OCI-LY7 (cell line): ENCODE measurements around the gene CCNG2. TPM values are rescaled to one million over a fixed set of nuclear protein-coding genes. Genes with fewer than 3 reads are reported as not detected.

Experiments used
- BruUV-seq: library from RNA; stranded (reverse); fragments of 400-500 nt; replicated peaks from 2 replicates; lab custom pipeline; 2021; lab: Mats Ljungman, UMichigan
- CTCF ChIA-PET: fragments of 300-600 bp; sonication (Branson Sonifier 250); formaldehyde crosslinking; loops from one replicate; lab custom pipeline; 2022; ENCODE audit warnings: antibody characterized with exemption; ENCODE audit not compliant: unreplicated experiment; lab: Charles Lee
- POLR2A ChIA-PET: fragments of 300-600 bp; sonication (Branson Sonifier 250); formaldehyde crosslinking; loops from one replicate; lab custom pipeline; 2022; ENCODE audit warnings: antibody characterized with exemption; lab: Charles Lee
- DNase-seq: peaks from one replicate; pipeline ENCODE4 v3.0.0-alpha.2; 2015; ENCODE audit warnings: low spot score
- H2AFZ ChIP-seq: fragments of 200-600 bp; sonication (generic), shearing (Covaris generic); 2 replicates; pipeline ENCODE4 v1.6.1; 2014; ENCODE audit warnings: mild to moderate bottlenecking, antibody characterized with exemption, low read length, moderate library complexity
- H3K27ac ChIP-seq: fragments of 200-600 bp; sonication (generic); 2 replicates; pipeline ENCODE4 v1.5.1; 2014; ENCODE audit warnings: mixed run types, low read depth, mild to moderate bottlenecking, moderate library complexity, low read length, inconsistent platforms; ENCODE audit not compliant: poor library complexity, severe bottlenecking
- H3K36me3 ChIP-seq: fragments of 200-600 bp; sonication (generic); 2 replicates; pipeline ENCODE4 v1.6.1; 2014; ENCODE audit warnings: mild to moderate bottlenecking, antibody characterized with exemption, low read length, moderate library complexity, mixed read lengths; ENCODE audit not compliant: insufficient read depth
- H3K4me1 ChIP-seq: fragments of 200-600 bp; sonication (generic); 2 replicates; pipeline ENCODE4 v1.5.1; 2014; ENCODE audit warnings: mild to moderate bottlenecking, low read length; ENCODE audit not compliant: insufficient read depth, poor library complexity, severe bottlenecking
- H3K4me2 ChIP-seq: fragments of 200-600 bp; sonication (generic); 2 replicates; pipeline ENCODE4 v1.6.1; 2014; ENCODE audit warnings: mild to moderate bottlenecking, low read length
- H3K4me3 ChIP-seq: fragments of 200-600 bp; sonication (generic); 2 replicates; pipeline ENCODE4 v1.5.1; 2014; ENCODE audit warnings: mild to moderate bottlenecking, low read depth, low read length; ENCODE audit not compliant: poor library complexity, severe bottlenecking
- H3K79me2 ChIP-seq: fragments of 200-600 bp; sonication (generic); 2 replicates; pipeline ENCODE4 v1.6.1; 2016; ENCODE audit warnings: low read depth, mild to moderate bottlenecking, low read length, moderate library complexity, mixed read lengths; ENCODE audit not compliant: insufficient read depth
- H3K9me2 ChIP-seq: fragments of 200-600 bp; sonication (generic); 2 replicates; pipeline ENCODE4 v1.6.1; 2016; ENCODE audit warnings: mild to moderate bottlenecking, low read length, mixed read lengths; ENCODE audit not compliant: insufficient read depth
- H3K9me3 ChIP-seq: fragments of 200-600 bp; sonication (generic); 2 replicates; pipeline ENCODE4 v1.6.1; 2014; ENCODE audit warnings: mild to moderate bottlenecking, mixed run types, low read length, mixed read lengths
- H4K20me1 ChIP-seq: fragments of 200-600 bp; sonication (generic); 2 replicates; pipeline ENCODE4 v1.6.1; 2014; ENCODE audit warnings: mild to moderate bottlenecking, antibody characterized with exemption, low read length, moderate library complexity, mixed read lengths; ENCODE audit not compliant: insufficient read depth
- EZH2phosphoT487 ChIP-seq: fragments of 200-600 bp; sonication (generic); IDR thresholded peaks from 2 replicates; pipeline ENCODE4 v1.6.1; 2018; ENCODE audit warnings: low read depth, borderline replicate concordance, mild to moderate bottlenecking, mixed run types, antibody characterized with exemption, low read length, moderate library complexity, mixed read lengths
- intact Hi-C: fragments of 100-400 bp; cut with micrococcal nuclease; formaldehyde crosslinking; loops from one replicate; pipeline ENCODE4 v1.10.0; 2022; ENCODE audit not compliant: unreplicated experiment
- total RNA-seq, 2 experiments: library from RNA; depleted of rRNA in 1 of 2; stranded (reverse); fragments of >200 nt in 1 of 2; shearing (Covaris generic) in 1 of 2; gene quantifications; 2 replicates each; pipeline ENCODE4 v1.2.3, GENCODE V29; 2014 to 2022
- TF ChIP-seq, protein P1 (sequence below): fragments of 200-600 bp; sonication (generic); conservative IDR thresholded peaks from 2 replicates; pipeline ENCODE4 v1.5.1; 2014; ENCODE audit warnings: mild to moderate bottlenecking, antibody characterized with exemption, low read length, moderate library complexity, mixed read lengths

CCNG2 gene
- total RNA-seq, 2 experiments from 2014 or later: 16.6 to 87.4 TPM

GRCh38 chr4:77184974-77185373 is 28.0 kb downstream of the CCNG2 start:
- intact Hi-C loops: no loop called here

GRCh38 chr4:77185686-77186085 is 28.7 kb downstream of the CCNG2 start:
- Histone ChIP-seq H3K4me1 (no peaks in the 10 kb centered on the region), H3K27ac (no peak overlapping the region), H3K36me3 (no peaks in the 10 kb centered on the region), H3K9me2 (no peaks in the 10 kb centered on the region), H3K4me2 (no peak overlapping the region), H4K20me1 (no peaks in the 10 kb centered on the region), H3K79me2 (no peaks in the 10 kb centered on the region), H2AFZ (no peak overlapping the region), H3K9me3 (no peaks in the 10 kb centered on the region), H3K4me3 (no peak overlapping the region)
- no TSS peak for BruUV-seq
- intact Hi-C loops: no loop called here
- no peak for DNase-seq
- ChIA-PET POLR2A (interaction anchor here (0.6 to 1.4 kb wide), 5 partner anchors 8 to 413 kb away, joined by 3 to 6 read pairs (median 3); no protein-coding TSS in a partner anchor), CTCF (no interaction called here)
- no peak for TF ChIP-seq EZH2phosphoT487
- TF ChIP-seq, protein P1, sequence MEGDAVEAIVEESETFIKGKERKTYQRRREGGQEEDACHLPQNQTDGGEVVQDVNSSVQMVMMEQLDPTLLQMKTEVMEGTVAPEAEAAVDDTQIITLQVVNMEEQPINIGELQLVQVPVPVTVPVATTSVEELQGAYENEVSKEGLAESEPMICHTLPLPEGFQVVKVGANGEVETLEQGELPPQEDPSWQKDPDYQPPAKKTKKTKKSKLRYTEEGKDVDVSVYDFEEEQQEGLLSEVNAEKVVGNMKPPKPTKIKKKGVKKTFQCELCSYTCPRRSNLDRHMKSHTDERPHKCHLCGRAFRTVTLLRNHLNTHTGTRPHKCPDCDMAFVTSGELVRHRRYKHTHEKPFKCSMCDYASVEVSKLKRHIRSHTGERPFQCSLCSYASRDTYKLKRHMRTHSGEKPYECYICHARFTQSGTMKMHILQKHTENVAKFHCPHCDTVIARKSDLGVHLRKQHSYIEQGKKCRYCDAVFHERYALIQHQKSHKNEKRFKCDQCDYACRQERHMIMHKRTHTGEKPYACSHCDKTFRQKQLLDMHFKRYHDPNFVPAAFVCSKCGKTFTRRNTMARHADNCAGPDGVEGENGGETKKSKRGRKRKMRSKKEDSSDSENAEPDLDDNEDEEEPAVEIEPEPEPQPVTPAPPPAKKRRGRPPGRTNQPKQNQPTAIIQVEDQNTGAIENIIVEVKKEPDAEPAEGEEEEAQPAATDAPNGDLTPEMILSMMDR: no peak

More at GRCh38 chr4:77184974-77185373, 28.0 kb downstream of the CCNG2 start:
- no peaks in the 10 kb centered on the region for H3K9me2 ChIP-seq
- BruUV-seq: no TSS peak
- no peak overlapping the region for H3K27ac ChIP-seq
- ChIA-PET POLR2A (interaction anchor here (0.8 to 1.4 kb wide), 3 partner anchors 9 to 197 kb away, joined by 3 to 6 read pairs (median 3); no protein-coding TSS in a partner anchor), CTCF (interaction anchor here (1.0 kb wide), 1 partner anchor 18 kb away, joined by 4 read pairs; no protein-coding TSS in a partner anchor)
- no peak overlapping the region for H3K4me3 ChIP-seq
- no peaks in the 10 kb centered on the region for H4K20me1 ChIP-seq
- no peaks in the 10 kb centered on the region for H3K79me2 ChIP-seq
- no peaks in the 10 kb centered on the region for H3K9me3 ChIP-seq
- no peak overlapping the region for H3K4me2 ChIP-seq
- H2AFZ ChIP-seq: no peak overlapping the region
- H3K4me1 ChIP-seq: no peaks in the 10 kb centered on the region
- TF ChIP-seq, protein P1: no peak
- TF ChIP-seq EZH2phosphoT487: no peak
- no peaks in the 10 kb centered on the region for H3K36me3 ChIP-seq
- no peak for DNase-seq

- no peaks in the 10 kb centered on the region for H3K4me1 ChIP-seq
- peak overlapping the region; percentile 63 for H2AFZ ChIP-seq
- H3K27ac ChIP-seq: no peak overlapping the region
- no peaks in the 10 kb centered on the region for H4K20me1 ChIP-seq
- no peak overlapping the region for H3K4me3 ChIP-seq
- no peaks in the 10 kb centered on the region for H3K9me2 ChIP-seq
- POLR2A ChIA-PET: interaction anchor here (0.6 to 2.1 kb wide), 7 partner anchors 10 to 1032 kb away, joined by 3 to 10 read pairs (median 4); no protein-coding TSS in a partner anchor
- DNase-seq: no peak
- BruUV-seq: no TSS peak
- no peak for TF ChIP-seq EZH2phosphoT487
- TF ChIP-seq, protein P1: no peak
- H3K79me2 ChIP-seq: no peaks in the 10 kb centered on the region
- intact Hi-C loops: no loop called here
- CTCF ChIA-PET: interaction anchor here (0.9 to 1.0 kb wide), 2 partner anchors 10 to 33 kb away, joined by 3 read pairs; no protein-coding TSS in a partner anchor
- H3K36me3 ChIP-seq: no peaks in the 10 kb centered on the region
- H3K4me2 ChIP-seq: no peak overlapping the region
- H3K9me3 ChIP-seq: no peaks in the 10 kb centered on the region
Observed at GRCh38 chr4:77187322-77187721, 30.3 kb downstream of the CCNG2 start.
